Caco-2 (cell line): ENCODE results near the gene CCND2. TPM values are rescaled to one million over a fixed set of nuclear protein-coding genes. Genes with fewer than 3 reads are reported as not detected.

ENCODE experiments used
- BruUV-seq: library from RNA; stranded (reverse); fragments of 400-500 nt; replicated peaks from 2 replicates; lab custom pipeline; 2021; lab: Mats Ljungman, UMichigan
- CTCF ChIA-PET: fragments of 300-600 bp; sonication (Branson Sonifier 250); formaldehyde crosslinking; loops from one replicate; lab custom pipeline; 2022; ENCODE audit warnings: antibody characterized with exemption; lab: Charles Lee
- POLR2A ChIA-PET: fragments of 300-600 bp; sonication (Branson Sonifier 250); formaldehyde crosslinking; loops from one replicate; lab custom pipeline; 2022; ENCODE audit warnings: antibody characterized with exemption; lab: Charles Lee
- DNase-seq, 2 experiments: peaks; one replicate each; pipeline versions ENCODE4 v3.0.0 to v3.0.0-alpha.2; 2020 to 2022
- H3K27me3 ChIP-seq: replicated peaks from 2 replicates; pipeline ENCODE4 v1.6.0; 2011; ENCODE audit warnings: low read length; ENCODE audit not compliant: control insufficient read depth, insufficient read depth
- H3K36me3 ChIP-seq: 2 replicates; pipeline ENCODE4 v1.5.1; 2011; ENCODE audit warnings: low read length; ENCODE audit not compliant: control insufficient read depth, insufficient read depth
- H3K4me1 ChIP-seq: fragments of 250-450 bp; sonication (Bioruptor Pico); 2 replicates; pipeline ENCODE4 v1.5.1; 2020; ENCODE audit warnings: mild to moderate bottlenecking
- H3K4me3 ChIP-seq: 2 replicates; pipeline ENCODE4 v1.5.1; 2011; ENCODE audit warnings: low read depth, mild to moderate bottlenecking, control low read depth, low read length
- H3K9me3 ChIP-seq: fragments of 250-450 bp; sonication (Bioruptor Pico); 2 replicates; pipeline ENCODE4 v1.5.1; 2020; ENCODE audit warnings: mild to moderate bottlenecking, moderate library complexity
- H3K27ac Mint-ChIP-seq: one replicate; pipeline ENCODE4 v1.8.0; 2022; ENCODE audit warnings: mixed read lengths; ENCODE audit not compliant: unreplicated experiment
- H3K27me3 Mint-ChIP-seq: one replicate; pipeline ENCODE4 v1.8.0; 2022; ENCODE audit warnings: mixed read lengths; ENCODE audit not compliant: insufficient read depth, unreplicated experiment
- H3K36me3 Mint-ChIP-seq: one replicate; pipeline ENCODE4 v1.8.0; 2022; ENCODE audit warnings: mild to moderate bottlenecking, mixed read lengths; ENCODE audit not compliant: insufficient read depth, unreplicated experiment
- H3K4me1 Mint-ChIP-seq: one replicate; pipeline ENCODE4 v1.8.0; 2022; ENCODE audit warnings: low read depth, mixed read lengths; ENCODE audit not compliant: unreplicated experiment
- H3K4me3 Mint-ChIP-seq: one replicate; pipeline ENCODE4 v1.8.0; 2022; ENCODE audit warnings: mild to moderate bottlenecking, moderate library complexity, mixed read lengths; ENCODE audit not compliant: unreplicated experiment
- H3K9me3 Mint-ChIP-seq: one replicate; pipeline ENCODE4 v1.8.0; 2022; ENCODE audit warnings: mixed read lengths; ENCODE audit not compliant: unreplicated experiment
- intact Hi-C: fragments of 100-400 bp; cut with micrococcal nuclease; formaldehyde crosslinking; loops from one replicate; pipeline ENCODE4 v1.10.0; 2022; ENCODE audit not compliant: unreplicated experiment
- total RNA-seq: library from RNA; stranded (reverse); gene quantifications from 2 replicates; pipeline ENCODE4 v1.2.3, GENCODE V29; 2022
- TF ChIP-seq, protein P1 (sequence below), 2 experiments: fragments of 200-600 bp in 1 of 2; IDR thresholded peaks; 1 replicate in 1 of 2; 2 replicates in 1 of 2; pipeline versions ENCODE4 v1.5.1 to v1.8.0; 2011 to 2022; ENCODE audit warnings: antibody characterized with exemption in 1 of 2, control low read depth in 1 of 2, inconsistent platforms in 1 of 2, low read depth in 1 of 2, low read length in 1 of 2, mild to moderate bottlenecking in 1 of 2, moderate library complexity in 1 of 2; ENCODE audit not compliant: insufficient read depth in 1 of 2, severe bottlenecking in 1 of 2, unreplicated experiment in 1 of 2

The CCND2 gene
- total RNA-seq, 1 experiment from 2014 or later: 145 TPM

DNA sequence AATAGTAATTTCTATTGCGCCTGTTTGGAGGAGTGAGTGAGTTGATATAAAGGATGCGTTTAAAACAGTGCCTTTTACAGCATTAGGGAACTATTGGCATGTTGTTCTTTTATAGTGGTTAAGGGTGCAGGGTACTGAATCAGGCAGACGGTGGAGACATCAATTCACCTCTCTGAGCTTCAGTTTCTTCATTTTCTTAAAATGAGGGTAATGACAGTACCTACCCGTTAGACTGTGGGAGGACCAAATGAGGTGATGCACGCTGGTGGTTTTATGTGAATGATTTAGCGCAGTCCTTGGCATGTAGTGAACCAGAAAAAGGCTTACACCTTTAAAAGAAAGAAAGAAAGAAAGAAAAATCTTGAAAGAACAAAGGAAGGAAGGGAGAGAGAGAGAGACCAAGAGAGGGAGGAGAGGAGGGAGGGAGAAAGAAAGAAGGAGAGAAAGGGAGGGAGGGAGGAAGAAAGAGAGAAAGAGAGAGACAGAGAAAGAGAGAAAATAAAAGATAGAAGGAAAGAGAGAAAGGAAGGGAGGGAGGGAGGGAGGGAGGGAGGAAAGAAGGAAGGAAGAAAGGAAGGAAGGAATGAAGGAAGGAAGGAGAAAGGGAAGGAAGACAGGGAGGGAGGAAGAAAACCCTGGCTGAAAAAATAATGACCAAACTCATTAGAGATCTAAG is 22.2 kb upstream of the CCND2 start:
- no peaks in the 10 kb centered on the region for H3K9me3 Mint-ChIP-seq
- no peak overlapping the region for H3K27ac Mint-ChIP-seq
- BruUV-seq: no TSS peak
- TF ChIP-seq, protein P1, sequence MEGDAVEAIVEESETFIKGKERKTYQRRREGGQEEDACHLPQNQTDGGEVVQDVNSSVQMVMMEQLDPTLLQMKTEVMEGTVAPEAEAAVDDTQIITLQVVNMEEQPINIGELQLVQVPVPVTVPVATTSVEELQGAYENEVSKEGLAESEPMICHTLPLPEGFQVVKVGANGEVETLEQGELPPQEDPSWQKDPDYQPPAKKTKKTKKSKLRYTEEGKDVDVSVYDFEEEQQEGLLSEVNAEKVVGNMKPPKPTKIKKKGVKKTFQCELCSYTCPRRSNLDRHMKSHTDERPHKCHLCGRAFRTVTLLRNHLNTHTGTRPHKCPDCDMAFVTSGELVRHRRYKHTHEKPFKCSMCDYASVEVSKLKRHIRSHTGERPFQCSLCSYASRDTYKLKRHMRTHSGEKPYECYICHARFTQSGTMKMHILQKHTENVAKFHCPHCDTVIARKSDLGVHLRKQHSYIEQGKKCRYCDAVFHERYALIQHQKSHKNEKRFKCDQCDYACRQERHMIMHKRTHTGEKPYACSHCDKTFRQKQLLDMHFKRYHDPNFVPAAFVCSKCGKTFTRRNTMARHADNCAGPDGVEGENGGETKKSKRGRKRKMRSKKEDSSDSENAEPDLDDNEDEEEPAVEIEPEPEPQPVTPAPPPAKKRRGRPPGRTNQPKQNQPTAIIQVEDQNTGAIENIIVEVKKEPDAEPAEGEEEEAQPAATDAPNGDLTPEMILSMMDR (IDR thresholded peaks at IDR 0.05; ENCODE audit: insufficient read depth in 1 of 2, low read depth in 1 of 2, low read length in 1 of 2, severe bottlenecking in 1 of 2, unreplicated experiment in 1 of 2): no peak
- ChIA-PET CTCF (interaction anchor here (1.4 kb wide), 1 partner anchor 26 kb away, joined by 7 read pairs; no protein-coding TSS in a partner anchor), POLR2A (no interaction called here)
- no peaks in the 10 kb centered on the region for H3K4me1 ChIP-seq
- H3K27me3 Mint-ChIP-seq: peaks cover 38% of the 10 kb centered on the region
- H3K27me3 ChIP-seq: 0 out of 2 replicates have a peak, but pooled peaks cover 1% of the 10 kb centered on the region
- no peak overlapping the region for H3K4me3 ChIP-seq
- no peaks in the 10 kb centered on the region for H3K36me3 ChIP-seq
- no peaks in the 10 kb centered on the region for H3K36me3 Mint-ChIP-seq
- DNase-seq: no peak
- no peaks in the 10 kb centered on the region for H3K4me1 Mint-ChIP-seq
- no peaks in the 10 kb centered on the region for H3K9me3 ChIP-seq
- no peak overlapping the region for H3K4me3 Mint-ChIP-seq
- intact Hi-C loops: no loop called here

DNA sequence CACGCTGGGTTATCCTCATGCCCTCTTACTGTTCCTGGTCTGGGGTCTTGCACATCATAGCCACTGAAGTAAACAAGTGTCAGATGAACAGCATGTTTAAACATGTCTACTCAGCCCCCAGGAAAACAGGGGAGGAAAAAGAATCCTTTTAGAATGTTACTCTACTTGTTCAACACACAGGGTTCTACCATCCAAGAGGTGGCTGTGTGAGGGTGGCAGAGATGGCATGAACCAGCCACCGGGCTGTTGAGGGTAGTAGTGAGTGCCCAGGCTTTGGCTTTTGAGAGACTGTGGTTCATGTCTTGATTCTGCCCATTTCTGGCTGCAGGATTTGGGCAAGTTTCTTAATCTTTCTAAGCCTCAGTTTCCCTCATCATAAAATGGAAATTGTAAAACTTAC is 21.6 kb upstream of the CCND2 start:
- no peak overlapping the region for H3K4me3 ChIP-seq
- no TSS peak for BruUV-seq
- POLR2A ChIA-PET: no interaction called here
- Mint-ChIP-seq H3K9me3 (no peaks in the 10 kb centered on the region), H3K27me3 (peaks cover 38% of the 10 kb centered on the region), H3K4me1 (no peaks in the 10 kb centered on the region), H3K27ac (no peak overlapping the region), H3K36me3 (no peaks in the 10 kb centered on the region), H3K4me3 (no peak overlapping the region)
- H3K9me3 ChIP-seq: no peaks in the 10 kb centered on the region
- no peaks in the 10 kb centered on the region for H3K36me3 ChIP-seq
- no peaks in the 10 kb centered on the region for H3K4me1 ChIP-seq
- intact Hi-C loops: no loop called here
- DNase-seq: no peak
- TF ChIP-seq, protein P1 (IDR thresholded peaks at IDR 0.05; ENCODE audit: insufficient read depth in 1 of 2, low read depth in 1 of 2, low read length in 1 of 2, severe bottlenecking in 1 of 2, unreplicated experiment in 1 of 2): no peak
- CTCF ChIA-PET: no interaction called here
- H3K27me3 ChIP-seq: 0 out of 2 replicates have a peak, but pooled peaks cover 1% of the 10 kb centered on the region

DNA sequence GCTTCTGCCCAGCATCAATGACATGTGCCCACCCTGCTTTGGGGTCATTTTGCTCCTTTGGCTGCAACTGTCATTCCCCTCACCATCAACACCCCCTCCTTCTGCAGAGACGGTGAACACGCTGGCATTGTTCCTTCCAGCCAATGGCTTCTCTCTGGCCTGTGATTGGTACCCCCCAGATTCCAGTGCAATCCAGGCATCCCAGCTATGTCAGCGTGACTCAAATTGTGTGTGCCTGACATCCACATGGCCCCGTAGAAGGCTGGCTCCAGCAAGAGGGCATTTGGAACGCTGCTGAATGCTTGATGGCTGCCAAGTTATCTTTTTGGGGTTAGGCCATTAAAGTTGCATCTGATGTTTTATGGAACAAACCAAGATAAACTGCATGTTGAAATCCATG is 21.0 kb upstream of the CCND2 start:
- no peaks in the 10 kb centered on the region for H3K36me3 ChIP-seq
- no peak overlapping the region for H3K27ac Mint-ChIP-seq
- 0 out of 2 replicates have a peak, but pooled peaks cover 1% of the 10 kb centered on the region for H3K27me3 ChIP-seq
- H3K9me3 ChIP-seq: no peaks in the 10 kb centered on the region
- intact Hi-C loops: no loop called here
- POLR2A ChIA-PET: no interaction called here
- no peaks in the 10 kb centered on the region for H3K9me3 Mint-ChIP-seq
- no peaks in the 10 kb centered on the region for H3K4me1 ChIP-seq
- TF ChIP-seq, protein P1 (IDR thresholded peaks at IDR 0.05; ENCODE audit: insufficient read depth in 1 of 2, low read depth in 1 of 2, low read length in 1 of 2, severe bottlenecking in 1 of 2, unreplicated experiment in 1 of 2): no peak
- no peak for DNase-seq
- H3K27me3 Mint-ChIP-seq: peaks cover 36% of the 10 kb centered on the region
- H3K4me3 Mint-ChIP-seq: no peak overlapping the region
- no TSS peak for BruUV-seq
- CTCF ChIA-PET: no interaction called here
- H3K4me1 Mint-ChIP-seq: no peaks in the 10 kb centered on the region
- no peaks in the 10 kb centered on the region for H3K36me3 Mint-ChIP-seq
- H3K4me3 ChIP-seq: no peak overlapping the region
